GM19025 (cell line): Measurements from ENCODE around the gene MEG3.

Experiments used
- ATAC-seq: cut with Tn5 transposase; IDR thresholded peaks from one replicate; pipeline ENCODE4 v1.9.1; 2021; ENCODE audit warnings: mild to moderate bottlenecking, low read depth, moderate library complexity; ENCODE audit not compliant: unreplicated experiment

Gene MEG3

DNA sequence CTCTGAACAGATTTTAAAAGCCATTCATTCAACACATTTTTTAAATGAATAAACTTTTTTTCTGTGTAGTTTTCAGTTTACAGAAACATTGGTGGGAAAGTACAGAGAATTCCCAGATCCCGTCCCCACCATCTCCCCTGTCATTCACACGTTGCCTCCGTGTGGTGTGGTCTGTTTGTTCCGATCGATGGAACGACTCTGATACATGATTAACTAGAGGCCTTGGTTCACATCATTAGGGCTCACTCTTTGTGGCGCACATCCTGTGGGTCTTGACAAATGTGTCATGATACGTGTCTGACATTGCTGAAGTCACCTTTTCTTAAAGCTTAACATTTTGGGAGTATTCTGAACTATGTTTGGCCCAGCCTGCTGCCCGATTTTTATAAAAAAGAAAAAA lies 18.5 kb downstream of the MEG3 start:
- no peak for ATAC-seq

- ATAC-seq, result no peak
These were observed 18.9 kb downstream of the MEG3 start for GRCh38 chr14:100844846-100845245.

DNA sequence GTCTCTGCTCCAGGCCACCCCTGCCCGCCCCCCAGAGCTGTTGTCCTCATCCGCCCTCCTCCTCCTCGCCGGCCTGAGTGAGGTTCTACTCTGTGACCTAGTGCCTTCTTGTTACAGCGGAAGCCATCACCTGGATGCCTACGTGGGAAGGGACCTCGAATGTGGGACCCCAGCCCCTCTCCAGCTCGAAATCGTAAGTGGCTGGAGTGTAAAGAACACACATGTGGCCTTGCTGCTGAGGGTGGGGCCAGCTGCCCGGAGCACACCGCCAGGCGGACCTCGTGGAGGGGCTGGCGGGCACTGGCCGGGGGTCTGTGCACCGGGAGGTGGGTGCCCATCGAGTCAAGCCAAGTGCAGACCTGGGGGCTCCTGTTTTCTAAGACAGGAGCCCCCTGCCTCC lies 19.4 kb downstream of the MEG3 start:
- no peak for ATAC-seq

- ATAC-seq, result no peak
These were observed 20.5 kb downstream of the MEG3 start for GRCh38 chr14:100846309-100846859.

GRCh38 chr14:100849115-100849781 lies 23.3 kb downstream of the MEG3 start:
- ATAC-seq, result no peak

GRCh38 chr14:100850841-100851585 lies 25.1 kb downstream of the MEG3 start:
- ATAC-seq, result no peak

- ATAC-seq, result no peak
These were observed 25.6 kb downstream of the MEG3 start for GRCh38 chr14:100851586-100851916.

DNA sequence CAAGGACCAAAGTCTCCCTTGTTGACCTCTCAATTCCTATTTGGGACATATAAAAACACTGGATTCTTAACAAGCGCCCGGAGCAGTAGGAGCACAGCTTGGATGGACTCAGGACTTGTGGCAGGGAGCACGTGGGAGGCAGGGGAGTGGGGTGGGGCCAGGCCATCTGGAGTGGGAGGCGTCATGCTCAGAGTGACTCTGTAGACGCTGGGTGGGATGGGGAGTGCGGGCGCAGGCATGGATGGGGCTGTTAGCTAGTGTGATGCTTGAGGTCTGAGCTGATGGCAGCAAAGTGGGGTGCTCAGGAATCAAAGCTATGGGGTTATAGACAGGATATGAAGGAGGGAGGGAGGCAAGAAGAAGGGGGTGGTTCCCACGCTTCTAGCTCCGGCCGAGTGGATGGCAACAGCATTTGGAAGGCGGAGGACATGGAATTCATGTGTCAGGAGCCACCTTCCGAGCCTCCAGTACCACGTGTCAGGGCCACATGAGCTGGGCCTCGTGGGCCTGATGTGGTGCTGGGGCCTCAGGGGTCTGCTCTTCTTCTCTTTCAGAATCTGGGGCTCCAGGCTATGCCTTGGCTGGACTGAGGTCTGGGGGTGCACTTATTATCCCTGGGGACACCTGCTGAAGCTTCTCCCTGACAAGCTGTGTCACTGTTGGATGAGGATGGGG lies 26.2 kb downstream of the MEG3 start:
- ATAC-seq, result no peak

DNA sequence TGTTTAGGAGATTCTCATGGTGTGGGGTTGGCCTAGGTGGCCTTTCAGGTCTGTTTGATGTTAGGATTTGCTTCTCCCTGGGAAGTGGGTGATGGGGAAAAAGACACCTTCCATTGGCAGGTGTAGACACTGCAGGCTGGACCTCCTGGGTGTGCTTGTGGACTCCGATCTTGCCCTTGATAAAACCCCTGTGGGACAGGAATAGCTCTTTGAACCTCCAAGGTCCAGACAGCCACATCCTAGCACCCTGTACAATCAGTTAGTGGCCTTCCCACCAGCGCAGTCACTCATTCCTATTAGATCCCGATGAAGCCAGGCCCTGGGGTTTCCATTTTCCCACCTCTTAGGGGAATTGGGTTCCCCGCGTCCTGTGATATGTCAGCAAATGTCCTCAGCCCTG lies 28.5 kb downstream of the MEG3 start:
- ATAC-seq, result no peak

- ATAC-seq, result no peak
These were observed 29.5 kb downstream of the MEG3 start for GRCh38 chr14:100855256-100855930.

- ATAC-seq, result no peak
These were observed 30.4 kb downstream of the MEG3 start for GRCh38 chr14:100856056-100856950.

DNA sequence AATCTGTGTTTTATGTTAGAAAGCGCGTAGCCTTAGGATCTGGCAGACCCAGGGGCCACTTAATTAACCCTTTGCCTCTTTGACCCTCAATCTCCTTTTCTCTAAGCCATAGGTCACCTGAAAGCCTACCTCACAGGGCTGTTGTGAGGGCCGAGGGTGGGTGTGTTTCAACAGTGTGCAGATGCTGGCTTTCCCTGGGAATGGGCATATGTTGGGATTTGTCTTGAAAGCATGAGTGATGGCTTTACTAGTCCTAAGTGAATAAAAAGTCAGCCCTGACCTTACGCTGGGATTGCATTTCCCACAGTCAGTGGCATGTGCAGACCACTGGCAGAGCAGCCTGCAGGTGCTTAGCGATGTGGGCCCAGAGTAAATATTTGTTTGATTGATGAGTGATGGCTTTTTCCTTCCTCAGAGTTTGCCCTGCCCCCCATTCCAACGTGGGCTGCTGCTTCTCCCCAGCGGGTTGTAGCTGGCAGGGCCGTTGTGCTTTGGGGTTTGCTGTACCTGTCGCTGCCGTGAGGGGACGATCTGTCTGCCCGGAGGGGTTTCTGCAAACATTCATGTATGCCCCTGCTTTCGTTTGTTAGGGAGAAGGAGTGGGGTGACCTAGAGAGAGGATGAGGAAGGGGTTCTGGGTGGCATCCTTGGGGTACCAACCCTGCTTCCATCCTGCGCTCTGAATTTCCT lies 31.5 kb downstream of the MEG3 start:
- no peak for ATAC-seq

- ATAC-seq, result no peak
These were observed 32.3 kb downstream of the MEG3 start for GRCh38 chr14:100857923-100858837.

- ATAC-seq, result no peak
These were observed 32.9 kb downstream of the MEG3 start for GRCh38 chr14:100858838-100859220.

GRCh38 chr14:100859781-100860180 lies 33.9 kb downstream of the MEG3 start:
- no peak for ATAC-seq

DNA sequence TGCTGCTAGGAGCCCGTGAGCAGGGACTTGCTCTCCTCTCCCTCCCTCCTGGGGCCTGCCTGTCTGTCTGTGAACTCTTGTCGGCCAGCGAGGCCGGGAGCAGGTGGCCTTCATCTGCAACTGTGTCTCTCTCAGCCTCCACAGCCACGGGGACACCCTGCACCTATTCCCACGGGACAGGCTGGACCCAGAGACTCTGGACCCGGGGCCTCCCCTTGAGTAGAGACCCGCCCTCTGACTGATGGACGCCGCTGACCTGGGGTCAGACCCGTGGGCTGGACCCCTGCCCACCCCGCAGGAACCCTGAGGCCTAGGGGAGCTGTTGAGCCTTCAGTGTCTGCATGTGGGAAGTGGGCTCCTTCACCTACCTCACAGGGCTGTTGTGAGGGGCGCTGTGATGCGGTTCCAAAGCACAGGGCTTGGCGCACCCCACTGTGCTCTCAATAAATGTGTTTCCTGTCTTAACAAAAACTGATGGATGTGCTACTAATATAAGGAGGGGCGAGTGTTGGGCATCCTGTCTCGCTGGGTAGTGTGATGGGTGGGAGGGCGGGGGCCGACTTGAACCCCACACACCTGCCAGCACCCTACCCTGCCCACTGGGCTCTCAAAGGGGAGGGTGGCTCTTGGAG lies 34.8 kb downstream of the MEG3 start:
- no peak for ATAC-seq

GRCh38 chr14:100861188-100861936 lies 35.4 kb downstream of the MEG3 start:
- no peak for ATAC-seq
